ENCODE measurements around the gene SLC25A47. TPM values are rescaled to one million over a fixed set of nuclear protein-coding genes. Genes with fewer than 3 reads are reported as not detected.
"Not testable (repeated sequence)": the region's sequence is repeated elsewhere in the genome, so short reads cannot be mapped to it uniquely, and the experiment has no call there.

Gene SLC25A47
- total RNA-seq, 1 experiment from 2014 or later: not detected

DNA sequence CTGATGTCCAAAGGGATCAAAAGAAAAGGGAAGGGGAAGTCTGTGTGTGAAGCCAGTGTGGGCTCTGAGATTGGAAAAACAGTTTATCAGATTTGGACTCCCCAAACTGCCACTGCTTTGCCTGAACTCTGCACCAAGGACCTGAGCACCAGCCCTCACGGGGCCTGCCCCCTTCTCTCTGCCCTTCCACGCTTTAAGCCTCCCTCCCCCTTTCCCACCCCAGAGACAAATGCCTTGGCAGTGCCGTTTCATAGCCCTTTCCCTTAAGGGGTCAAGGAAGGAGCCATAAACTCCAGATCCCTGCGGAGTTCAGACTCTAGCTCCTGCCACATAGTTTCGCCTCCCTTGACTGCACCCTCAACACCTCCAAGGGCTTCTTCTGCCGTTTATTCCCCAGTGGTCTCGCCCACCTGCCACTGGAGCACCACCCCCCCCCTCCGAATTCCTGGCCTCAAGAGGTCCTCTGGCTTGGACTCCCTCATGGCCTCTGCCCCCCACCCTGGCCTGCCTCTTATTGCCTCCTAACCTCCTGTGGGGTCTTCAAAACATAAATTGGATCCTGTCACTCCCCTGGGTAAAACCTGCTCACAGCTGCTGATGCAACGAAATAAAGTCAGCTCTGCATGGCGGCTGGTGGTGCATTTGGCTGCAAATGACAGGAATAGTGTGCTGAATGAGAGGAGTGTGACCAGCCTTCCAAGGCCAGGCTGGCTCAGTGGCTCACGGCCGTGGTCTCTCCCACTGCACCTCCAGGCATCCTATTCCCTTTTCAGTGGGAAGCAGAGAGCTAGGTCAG lies 35.7 kb upstream of the SLC25A47 start:
- Histone ChIP-seq H3K36me3 (ENCODE audit: insufficient read depth, low read length) (no peaks in the 10 kb centered on the region), H3K9me3 (ENCODE audit: low read length) (no peaks in the 10 kb centered on the region), H4K20me1 (ENCODE audit: insufficient read depth, low read depth, low read length) (peaks cover 9% of the 10 kb centered on the region; the same call in 1 of the 2 replicates), H3K27ac (ENCODE audit: low read length) (peak overlapping the region; percentile 73), H3K4me1 (ENCODE audit: low read length) (peaks cover 81% of the 10 kb centered on the region), H3K4me3 (ENCODE audit: low read length) (no peak overlapping the region), H3K27me3 (ENCODE audit: low read length) (no peaks in the 10 kb centered on the region), H3K4me2 (ENCODE audit: low read depth, low read length, poor library complexity, severe bottlenecking) (no peak overlapping the region), H2AFZ (ENCODE audit: low read length) (no peak overlapping the region), H3K9ac (ENCODE audit: low read length) (peak overlapping the region; percentile 94), H3K9me2 (replicated peaks; ENCODE audit: insufficient read depth, low read length) (no peaks in the 10 kb centered on the region), H3K79me2 (ENCODE audit: low read length) (peaks cover 30% of the 10 kb centered on the region)
- no peak for DNase-seq

DNA sequence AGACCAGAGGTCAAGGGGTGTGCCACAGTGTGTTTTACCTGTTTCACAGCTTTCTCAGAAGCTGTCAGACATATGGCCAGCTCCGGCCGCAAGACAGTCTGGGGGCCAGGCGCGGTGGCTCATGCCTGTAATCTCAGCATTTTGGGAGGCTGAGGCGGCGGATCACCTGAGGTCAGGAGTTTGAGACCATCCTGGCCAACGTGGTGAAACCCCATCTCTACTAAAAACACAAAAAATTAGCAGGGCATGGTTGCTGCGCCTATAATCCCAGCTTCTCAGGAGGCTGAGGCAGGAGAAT lies 35.2 kb upstream of the SLC25A47 start:
- not testable (repeated sequence) for H4K20me1 ChIP-seq (ENCODE audit: insufficient read depth, low read depth, low read length)

DNA sequence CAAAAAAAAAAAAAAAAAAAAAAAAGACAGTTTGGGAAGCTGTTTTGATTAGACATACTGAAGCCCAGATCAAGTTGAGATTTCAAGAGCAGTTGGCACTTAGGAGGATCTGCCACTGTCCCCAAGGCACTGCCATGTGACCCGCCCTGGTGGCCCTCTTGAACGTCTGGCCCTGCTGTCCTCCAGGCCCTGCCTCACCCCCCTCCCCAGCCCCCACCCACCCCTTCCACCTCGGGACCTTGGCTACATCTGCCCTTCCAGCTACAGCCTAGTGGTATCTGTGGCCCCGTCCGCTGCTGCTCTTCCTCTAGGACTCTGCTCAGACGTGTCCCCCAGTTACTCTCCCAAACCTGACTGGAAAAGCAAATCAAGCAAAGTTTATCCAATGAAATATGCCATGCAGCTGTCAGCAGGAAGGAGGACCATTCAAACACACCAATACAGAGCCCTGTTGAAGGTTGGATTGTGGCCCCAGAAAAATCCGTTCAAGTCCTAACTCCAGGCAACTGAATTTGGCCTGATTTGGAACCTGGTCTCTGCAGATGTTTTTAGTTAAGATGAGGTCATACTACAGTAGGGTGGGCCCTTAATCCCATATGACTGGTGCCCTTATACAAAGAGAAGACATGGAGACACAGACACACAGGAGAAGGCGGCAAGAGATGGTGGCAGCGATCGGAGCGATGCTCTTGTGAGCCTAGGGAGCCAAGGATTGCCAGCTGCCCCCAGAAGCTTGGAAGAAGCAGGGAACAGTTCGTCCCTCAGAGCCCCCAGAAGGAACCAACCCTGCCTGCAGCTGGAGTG lies 34.6 kb upstream of the SLC25A47 start:
- peak overlapping the region; percentile 24; the same call in 1 of the 2 replicates for H3K9ac ChIP-seq (ENCODE audit: low read length)
- no peak for DNase-seq
- H3K27ac ChIP-seq (ENCODE audit: low read length): peak overlapping the region; percentile 83
- peaks cover 21% of the 10 kb centered on the region for H3K79me2 ChIP-seq (ENCODE audit: low read length)
- H3K9me2 ChIP-seq (replicated peaks; ENCODE audit: insufficient read depth, low read length): no peaks in the 10 kb centered on the region
- H3K4me1 ChIP-seq (ENCODE audit: low read length): peaks cover 93% of the 10 kb centered on the region
- H3K27me3 ChIP-seq (ENCODE audit: low read length): no peaks in the 10 kb centered on the region
- H3K9me3 ChIP-seq (ENCODE audit: low read length): no peaks in the 10 kb centered on the region
- H3K4me2 ChIP-seq (ENCODE audit: low read depth, low read length, poor library complexity, severe bottlenecking): no peak overlapping the region
- no peak overlapping the region for H3K4me3 ChIP-seq (ENCODE audit: low read length)
- H2AFZ ChIP-seq (ENCODE audit: low read length): no peak overlapping the region
- peaks cover 14% of the 10 kb centered on the region; the same call in 1 of the 2 replicates for H4K20me1 ChIP-seq (ENCODE audit: insufficient read depth, low read depth, low read length)
- H3K36me3 ChIP-seq (ENCODE audit: insufficient read depth, low read length): no peaks in the 10 kb centered on the region

More for the DNA sequence above, 35.2 kb upstream of the SLC25A47 start:
- H3K4me2 ChIP-seq (ENCODE audit: low read depth, low read length, poor library complexity, severe bottlenecking); H3K36me3 ChIP-seq (ENCODE audit: insufficient read depth, low read length); H3K4me3 ChIP-seq (ENCODE audit: low read length); H2AFZ ChIP-seq (ENCODE audit: low read length); H3K9me2 ChIP-seq (replicated peaks; ENCODE audit: insufficient read depth, low read length); DNase-seq; H3K9me3 ChIP-seq (ENCODE audit: low read length); H3K27me3 ChIP-seq (ENCODE audit: low read length): not testable (repeated sequence)
- H3K4me1 ChIP-seq (ENCODE audit: low read length): peaks cover 86% of the 10 kb centered on the region
- peaks cover 25% of the 10 kb centered on the region for H3K79me2 ChIP-seq (ENCODE audit: low read length)
- H3K27ac ChIP-seq (ENCODE audit: low read length): peak overlapping the region; percentile 73
- peak overlapping the region; percentile 21; the same call in 1 of the 2 replicates for H3K9ac ChIP-seq (ENCODE audit: low read length)

GRCh38 chr14:100289916-100290606 lies 33.1 kb upstream of the SLC25A47 start:
- H3K9ac ChIP-seq (ENCODE audit: low read length): peak overlapping the region; percentile 54

DNA sequence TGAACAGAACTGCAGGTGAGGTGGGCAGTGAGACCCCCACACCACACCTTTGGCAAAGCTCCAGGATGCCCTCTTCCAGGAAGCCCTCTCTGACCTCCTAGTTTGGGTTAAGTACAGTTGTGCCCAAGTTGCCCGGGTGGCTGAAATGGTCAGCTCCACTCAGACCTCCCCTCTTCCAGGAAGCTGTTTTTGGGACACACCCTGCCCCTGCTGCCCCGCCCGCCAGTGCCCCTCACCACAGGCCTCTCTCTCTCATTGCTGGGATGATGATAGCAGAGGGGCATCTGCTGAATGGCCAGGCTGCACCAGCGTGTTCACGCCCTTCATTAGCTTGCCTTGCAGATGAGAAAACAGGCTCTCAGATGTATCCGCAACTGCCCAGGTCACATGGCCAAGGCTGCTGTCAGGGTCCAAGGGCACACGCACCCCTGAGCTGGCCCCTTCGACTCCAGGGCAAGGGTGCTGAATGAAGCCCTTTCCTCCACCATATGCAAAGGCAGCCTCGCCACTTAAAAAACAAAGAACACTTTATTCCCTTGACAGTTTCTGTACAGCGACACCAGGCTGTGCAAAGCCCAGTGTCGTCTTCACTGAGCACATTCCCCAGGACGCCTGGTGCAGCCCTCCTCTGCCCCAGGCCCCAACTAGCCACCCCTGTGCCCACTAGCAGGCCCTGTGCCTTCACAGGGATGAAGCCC lies 32.4 kb upstream of the SLC25A47 start:
- DNase-seq: no peak
- Histone ChIP-seq H3K36me3 (ENCODE audit: insufficient read depth, low read length) (no peaks in the 10 kb centered on the region), H3K4me1 (ENCODE audit: low read length) (peaks cover 97% of the 10 kb centered on the region), H2AFZ (ENCODE audit: low read length) (no peak overlapping the region), H3K9me3 (ENCODE audit: low read length) (no peaks in the 10 kb centered on the region), H3K79me2 (ENCODE audit: low read length) (peaks cover 20% of the 10 kb centered on the region), H4K20me1 (ENCODE audit: insufficient read depth, low read depth, low read length) (peaks cover 15% of the 10 kb centered on the region; the same call in 1 of the 2 replicates), H3K27me3 (ENCODE audit: low read length) (no peaks in the 10 kb centered on the region), H3K9ac (ENCODE audit: low read length) (peak overlapping the region; percentile 54), H3K4me2 (ENCODE audit: low read depth, low read length, poor library complexity, severe bottlenecking) (peak overlapping the region; percentile 41), H3K9me2 (replicated peaks; ENCODE audit: insufficient read depth, low read length) (no peaks in the 10 kb centered on the region), H3K27ac (ENCODE audit: low read length) (peak overlapping the region; percentile 83), H3K4me3 (ENCODE audit: low read length) (peak overlapping the region; percentile 15; the same call in 1 of the 2 replicates)

More at GRCh38 chr14:100289916-100290606, 33.1 kb upstream of the SLC25A47 start:
- Histone ChIP-seq H3K9me3 (ENCODE audit: low read length) (no peaks in the 10 kb centered on the region), H4K20me1 (ENCODE audit: insufficient read depth, low read depth, low read length) (peaks cover 15% of the 10 kb centered on the region; the same call in 1 of the 2 replicates), H3K4me2 (ENCODE audit: low read depth, low read length, poor library complexity, severe bottlenecking) (peak overlapping the region; percentile 41), H3K79me2 (ENCODE audit: low read length) (peaks cover 21% of the 10 kb centered on the region), H2AFZ (ENCODE audit: low read length) (no peak overlapping the region), H3K27ac (ENCODE audit: low read length) (peak overlapping the region; percentile 83), H3K4me1 (ENCODE audit: low read length) (peaks cover 96% of the 10 kb centered on the region), H3K27me3 (ENCODE audit: low read length) (no peaks in the 10 kb centered on the region), H3K9me2 (replicated peaks; ENCODE audit: insufficient read depth, low read length) (no peaks in the 10 kb centered on the region), H3K36me3 (ENCODE audit: insufficient read depth, low read length) (no peaks in the 10 kb centered on the region), H3K4me3 (ENCODE audit: low read length) (peak overlapping the region; percentile 15; the same call in 1 of the 2 replicates)
- peak; percentile 65 for DNase-seq

- Histone ChIP-seq H2AFZ (ENCODE audit: low read length) (no peak overlapping the region), H3K4me3 (ENCODE audit: low read length) (no peak overlapping the region), H3K36me3 (ENCODE audit: insufficient read depth, low read length) (no peaks in the 10 kb centered on the region), H3K9me3 (ENCODE audit: low read length) (no peaks in the 10 kb centered on the region), H3K27ac (ENCODE audit: low read length) (peak overlapping the region; percentile 83), H3K4me1 (ENCODE audit: low read length) (peaks cover 97% of the 10 kb centered on the region), H4K20me1 (ENCODE audit: insufficient read depth, low read depth, low read length) (peaks cover 15% of the 10 kb centered on the region; the same call in 1 of the 2 replicates), H3K9ac (ENCODE audit: low read length) (peak overlapping the region; percentile 49), H3K27me3 (ENCODE audit: low read length) (no peaks in the 10 kb centered on the region), H3K9me2 (replicated peaks; ENCODE audit: insufficient read depth, low read length) (no peaks in the 10 kb centered on the region), H3K79me2 (ENCODE audit: low read length) (peaks cover 13% of the 10 kb centered on the region), H3K4me2 (ENCODE audit: low read depth, low read length, poor library complexity, severe bottlenecking) (no peak overlapping the region)
- DNase-seq: no peak
Measured at GRCh38 chr14:100291305-100292075, 31.6 kb upstream of the SLC25A47 start.

GRCh38 chr14:100292301-100292775 lies 30.8 kb upstream of the SLC25A47 start:
- no peak for DNase-seq
- no peak overlapping the region for H3K4me2 ChIP-seq (ENCODE audit: low read depth, low read length, poor library complexity, severe bottlenecking)
- no peaks in the 10 kb centered on the region for H3K27me3 ChIP-seq (ENCODE audit: low read length)
- no peak overlapping the region for H3K27ac ChIP-seq (ENCODE audit: low read length)
- H3K9me2 ChIP-seq (replicated peaks; ENCODE audit: insufficient read depth, low read length): no peaks in the 10 kb centered on the region
- no peak overlapping the region for H3K9ac ChIP-seq (ENCODE audit: low read length)
- no peak overlapping the region for H3K4me3 ChIP-seq (ENCODE audit: low read length)
- 0 out of 2 replicates have a peak, but pooled peaks cover 9% of the 10 kb centered on the region for H3K79me2 ChIP-seq (ENCODE audit: low read length)
- H2AFZ ChIP-seq (ENCODE audit: low read length): no peak overlapping the region
- H3K36me3 ChIP-seq (ENCODE audit: insufficient read depth, low read length): no peaks in the 10 kb centered on the region
- peaks cover 97% of the 10 kb centered on the region for H3K4me1 ChIP-seq (ENCODE audit: low read length)
- peaks cover 15% of the 10 kb centered on the region; the same call in 1 of the 2 replicates for H4K20me1 ChIP-seq (ENCODE audit: insufficient read depth, low read depth, low read length)
- H3K9me3 ChIP-seq (ENCODE audit: low read length): no peaks in the 10 kb centered on the region
